Measurements from ENCODE around the gene CACNG4. TPM values are rescaled to one million over a fixed set of nuclear protein-coding genes. Genes with fewer than 3 reads are reported as not detected.
A peak's percentile ranks its signal among the peaks of the same experiment; 100 is the strongest.

The CACNG4 gene
- total RNA-seq, 1 donor from 2014 or later = 5.1 TPM

DNA sequence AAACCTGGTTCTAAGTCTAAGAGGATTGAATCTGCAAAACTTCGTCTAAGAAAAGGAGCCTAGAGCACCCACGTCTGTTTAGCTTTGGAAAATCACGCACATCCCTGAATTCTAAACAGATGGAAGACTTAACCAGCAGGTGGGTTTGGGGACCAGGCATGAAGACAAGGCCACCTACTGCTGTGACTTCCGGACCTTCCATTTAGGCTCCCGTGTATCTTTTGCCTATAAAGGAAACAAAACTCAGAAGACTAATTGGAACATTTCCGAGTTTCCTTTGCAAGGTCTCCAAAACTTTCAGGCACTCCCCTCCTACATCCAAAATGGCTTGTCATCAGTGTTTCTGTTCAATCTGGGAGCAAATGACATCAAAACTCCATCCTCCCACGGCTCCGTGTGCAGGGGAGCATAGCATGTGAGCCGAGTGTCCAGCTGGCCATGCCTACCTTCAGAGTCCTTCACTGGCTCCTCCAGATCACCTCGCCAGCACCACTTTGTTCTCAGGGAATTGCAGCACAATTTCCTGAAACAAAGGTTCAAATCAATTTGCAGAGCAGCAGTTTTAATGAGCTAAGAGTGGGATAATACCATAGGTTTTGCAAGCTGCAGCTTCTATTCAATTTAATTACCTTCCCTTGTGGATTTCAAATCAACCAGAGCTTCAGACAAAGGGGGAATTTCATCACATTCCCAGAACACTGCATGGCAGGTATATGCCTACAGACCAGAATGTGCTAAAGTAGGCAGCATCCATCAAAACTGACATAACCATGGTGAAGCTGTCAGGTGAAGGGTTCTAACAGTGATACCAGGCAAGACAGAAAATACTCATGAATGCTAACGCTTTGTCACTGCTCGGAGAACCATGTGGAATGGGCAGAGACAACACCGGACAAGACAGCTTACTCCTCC, 103.3 kb downstream of the CACNG4 start:
- Histone ChIP-seq H3K9me3 (no peaks in the 10 kb centered on the region), H3K36me3 (peaks cover 6% of the 10 kb centered on the region), H3K4me1 (no peaks in the 10 kb centered on the region), H3K27me3 (ENCODE audit: low read depth) (no peaks in the 10 kb centered on the region), H3K27ac (no peak overlapping the region), H3K4me3 (no peak overlapping the region)
- intact Hi-C loops (cut with DNase I) = no loop called here
- TF ChIP-seq, protein P1, sequence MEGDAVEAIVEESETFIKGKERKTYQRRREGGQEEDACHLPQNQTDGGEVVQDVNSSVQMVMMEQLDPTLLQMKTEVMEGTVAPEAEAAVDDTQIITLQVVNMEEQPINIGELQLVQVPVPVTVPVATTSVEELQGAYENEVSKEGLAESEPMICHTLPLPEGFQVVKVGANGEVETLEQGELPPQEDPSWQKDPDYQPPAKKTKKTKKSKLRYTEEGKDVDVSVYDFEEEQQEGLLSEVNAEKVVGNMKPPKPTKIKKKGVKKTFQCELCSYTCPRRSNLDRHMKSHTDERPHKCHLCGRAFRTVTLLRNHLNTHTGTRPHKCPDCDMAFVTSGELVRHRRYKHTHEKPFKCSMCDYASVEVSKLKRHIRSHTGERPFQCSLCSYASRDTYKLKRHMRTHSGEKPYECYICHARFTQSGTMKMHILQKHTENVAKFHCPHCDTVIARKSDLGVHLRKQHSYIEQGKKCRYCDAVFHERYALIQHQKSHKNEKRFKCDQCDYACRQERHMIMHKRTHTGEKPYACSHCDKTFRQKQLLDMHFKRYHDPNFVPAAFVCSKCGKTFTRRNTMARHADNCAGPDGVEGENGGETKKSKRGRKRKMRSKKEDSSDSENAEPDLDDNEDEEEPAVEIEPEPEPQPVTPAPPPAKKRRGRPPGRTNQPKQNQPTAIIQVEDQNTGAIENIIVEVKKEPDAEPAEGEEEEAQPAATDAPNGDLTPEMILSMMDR (IDR thresholded peaks at IDR 0.05) = no peak
- no peak for ATAC-seq
- no peak for DNase-seq

DNA sequence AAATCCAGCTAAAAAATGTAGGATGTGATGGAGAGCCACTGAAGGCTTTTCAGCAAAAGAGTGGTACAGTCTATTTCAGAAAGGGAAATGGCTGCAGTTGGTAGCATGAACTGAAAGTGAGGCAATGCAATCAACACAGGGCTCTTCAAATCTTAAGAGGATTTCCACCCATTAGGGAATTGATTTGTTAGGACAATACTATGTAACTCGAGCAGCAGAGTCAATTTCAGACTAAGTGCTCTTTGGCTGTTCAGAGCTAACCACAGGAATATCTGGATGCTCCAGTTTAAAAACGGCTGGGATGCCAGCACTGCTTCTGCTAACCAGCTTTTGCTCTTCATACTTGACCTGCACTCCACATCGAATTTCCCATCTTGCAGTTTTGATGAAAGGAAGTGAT, 104.5 kb downstream of the CACNG4 start:
- intact Hi-C loops (cut with DNase I) = no loop called here
- DNase-seq = no peak
- Histone ChIP-seq H3K27me3 (ENCODE audit: low read depth) (no peaks in the 10 kb centered on the region), H3K4me3 (no peak overlapping the region), H3K27ac (no peak overlapping the region), H3K4me1 (no peaks in the 10 kb centered on the region), H3K36me3 (peaks cover 11% of the 10 kb centered on the region), H3K9me3 (no peaks in the 10 kb centered on the region)
- TF ChIP-seq, protein P1 (IDR thresholded peaks at IDR 0.05) = no peak
- peak; percentile 19 to 43 for ATAC-seq

DNA sequence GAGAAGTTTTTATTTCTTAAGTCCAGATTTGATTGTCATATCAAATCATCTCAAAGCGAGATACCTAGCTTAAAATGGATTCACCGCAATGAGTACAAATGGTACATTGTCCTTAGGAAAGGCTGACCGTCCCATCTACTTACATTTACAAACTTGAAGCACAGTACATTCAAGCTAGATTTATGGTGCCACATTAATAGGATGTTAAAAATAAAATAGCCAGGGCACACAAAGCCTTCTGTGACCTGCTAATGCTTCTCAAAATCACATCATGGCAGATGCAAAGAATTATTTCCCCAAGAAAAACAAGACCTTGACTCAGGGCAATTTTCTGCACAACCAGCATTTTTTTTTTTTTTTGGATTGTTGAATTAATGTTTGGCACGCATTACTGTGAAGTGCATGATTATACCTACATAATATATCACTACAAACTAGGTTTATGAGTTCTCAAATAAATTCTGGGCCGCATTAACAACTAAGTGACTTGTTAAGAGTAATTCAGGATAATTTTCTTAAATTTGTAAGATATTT, 105.2 kb downstream of the CACNG4 start:
- H3K4me1 ChIP-seq = no peaks in the 10 kb centered on the region
- DNase-seq (no peak), ATAC-seq (no peak)
- TF ChIP-seq, protein P1 (IDR thresholded peaks at IDR 0.05) = no peak
- peaks cover 11% of the 10 kb centered on the region for H3K36me3 ChIP-seq
- no peaks in the 10 kb centered on the region for H3K9me3 ChIP-seq
- H3K4me3 ChIP-seq = no peak overlapping the region
- no peak overlapping the region for H3K27ac ChIP-seq
- H3K27me3 ChIP-seq (ENCODE audit: low read depth) = no peaks in the 10 kb centered on the region
- intact Hi-C loops (cut with DNase I) = no loop called here

DNA sequence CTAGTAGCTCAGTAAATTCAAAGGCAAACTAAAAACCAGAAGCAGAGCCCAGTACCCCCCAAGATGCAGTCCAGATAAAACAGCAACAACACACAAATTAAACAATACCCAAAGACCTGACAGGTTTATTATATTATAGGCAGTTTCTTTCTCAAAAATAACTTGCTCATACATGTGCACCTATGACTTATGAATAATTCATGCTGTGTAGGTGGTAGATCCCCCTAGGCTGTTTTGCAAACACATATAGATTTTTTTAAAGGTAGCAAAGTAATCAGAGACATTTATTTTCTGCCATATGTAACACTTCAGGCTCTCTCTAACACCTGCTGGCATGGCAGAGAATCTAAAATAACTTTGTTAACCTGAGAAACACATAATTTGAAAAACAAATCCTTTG, 107.1 kb downstream of the CACNG4 start:
- no peaks in the 10 kb centered on the region for H3K27me3 ChIP-seq (ENCODE audit: low read depth)
- no peak overlapping the region for H3K4me3 ChIP-seq
- DNase-seq = no peak
- TF ChIP-seq, protein P1 (IDR thresholded peaks at IDR 0.05) = no peak
- H3K4me1 ChIP-seq = no peaks in the 10 kb centered on the region
- intact Hi-C loops (cut with DNase I) = no loop called here
- peaks cover 23% of the 10 kb centered on the region for H3K36me3 ChIP-seq
- no peak for ATAC-seq
- no peak overlapping the region for H3K27ac ChIP-seq
- H3K9me3 ChIP-seq = no peaks in the 10 kb centered on the region

DNA sequence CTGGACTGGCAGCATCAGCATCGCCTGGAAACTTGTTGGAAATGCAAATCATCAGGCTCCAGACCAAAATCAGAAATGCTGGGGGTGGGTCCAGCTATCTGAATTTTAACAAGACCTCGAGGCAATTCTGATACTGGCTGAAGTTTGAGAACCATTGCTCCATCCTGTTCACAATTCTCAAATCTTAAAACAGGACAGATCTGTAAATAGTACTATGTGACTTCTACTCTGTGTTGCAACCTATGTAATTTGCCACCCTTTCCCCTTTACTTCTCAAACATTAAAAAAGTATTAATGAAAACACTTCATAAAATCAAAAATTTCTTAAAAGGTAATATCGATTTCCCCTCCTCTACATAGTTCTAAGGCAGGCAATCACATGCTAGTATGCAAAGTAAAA, 108.4 kb downstream of the CACNG4 start:
- no peaks in the 10 kb centered on the region for H3K9me3 ChIP-seq
- H3K36me3 ChIP-seq = peaks cover 36% of the 10 kb centered on the region
- no peak for DNase-seq
- H3K27me3 ChIP-seq (ENCODE audit: low read depth) = no peaks in the 10 kb centered on the region
- H3K4me3 ChIP-seq = no peak overlapping the region
- no peaks in the 10 kb centered on the region for H3K4me1 ChIP-seq
- intact Hi-C loops (cut with DNase I) = no loop called here
- TF ChIP-seq, protein P1 (IDR thresholded peaks at IDR 0.05) = no peak
- ATAC-seq = no peak
- no peak overlapping the region for H3K27ac ChIP-seq
